ENCODE measurements around the gene SLC26A8. TPM values are rescaled to one million over a fixed set of nuclear protein-coding genes. Genes with fewer than 3 reads are reported as not detected.
"Not testable (repeated sequence)": the region's sequence is repeated elsewhere in the genome, so short reads cannot be mapped to it uniquely, and the experiment has no call there.

The SLC26A8 gene
- total RNA-seq, 4 donors from 2014 or later = 0.30 to 1.1 TPM; not detected in 2

- TF ChIP-seq EP300 (IDR thresholded peaks at IDR 0.05) = no peak
- no peak for TF ChIP-seq POLR2A (IDR thresholded peaks at IDR 0.05)
- TF ChIP-seq, protein P1, sequence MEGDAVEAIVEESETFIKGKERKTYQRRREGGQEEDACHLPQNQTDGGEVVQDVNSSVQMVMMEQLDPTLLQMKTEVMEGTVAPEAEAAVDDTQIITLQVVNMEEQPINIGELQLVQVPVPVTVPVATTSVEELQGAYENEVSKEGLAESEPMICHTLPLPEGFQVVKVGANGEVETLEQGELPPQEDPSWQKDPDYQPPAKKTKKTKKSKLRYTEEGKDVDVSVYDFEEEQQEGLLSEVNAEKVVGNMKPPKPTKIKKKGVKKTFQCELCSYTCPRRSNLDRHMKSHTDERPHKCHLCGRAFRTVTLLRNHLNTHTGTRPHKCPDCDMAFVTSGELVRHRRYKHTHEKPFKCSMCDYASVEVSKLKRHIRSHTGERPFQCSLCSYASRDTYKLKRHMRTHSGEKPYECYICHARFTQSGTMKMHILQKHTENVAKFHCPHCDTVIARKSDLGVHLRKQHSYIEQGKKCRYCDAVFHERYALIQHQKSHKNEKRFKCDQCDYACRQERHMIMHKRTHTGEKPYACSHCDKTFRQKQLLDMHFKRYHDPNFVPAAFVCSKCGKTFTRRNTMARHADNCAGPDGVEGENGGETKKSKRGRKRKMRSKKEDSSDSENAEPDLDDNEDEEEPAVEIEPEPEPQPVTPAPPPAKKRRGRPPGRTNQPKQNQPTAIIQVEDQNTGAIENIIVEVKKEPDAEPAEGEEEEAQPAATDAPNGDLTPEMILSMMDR (IDR thresholded peaks at IDR 0.05) = no peak
- no peaks in the 10 kb centered on the region for H3K9me3 ChIP-seq
- peaks cover 0 to 15% of the 10 kb centered on the region in 2 donors for H3K27me3 ChIP-seq
- peaks cover 0 to 5% (median 0%) of the 10 kb centered on the region in 4 donors for H3K4me1 ChIP-seq
- no peak overlapping the region for H3K27ac ChIP-seq
- H3K4me3 ChIP-seq = no peak overlapping the region
- DNase-seq (ENCODE audit: low spot score in 2 of 2) = no peak
- WGBS, 2 donors = 4 to 17% methylated on average over 1 of the region's 1 CpG
- H3K36me3 ChIP-seq = no peaks in the 10 kb centered on the region
Observed at GRCh38 chr6:36020154-36020553, 4.3 kb downstream of the SLC26A8 start.

- Histone ChIP-seq H3K27me3 (peaks cover 0 to 7% of the 10 kb centered on the region in 2 donors), H3K9me3 (no peaks in the 10 kb centered on the region), H3K4me3 (no peak overlapping the region), H3K36me3 (no peaks in the 10 kb centered on the region), H3K27ac (no peak overlapping the region), H3K4me1 (peaks cover 0 to under 1% (median 0%) of the 10 kb centered on the region in 4 donors)
- 90% methylated on average over 11 of the region's 11 CpGs for WGBS, 2 donors
- TF ChIP-seq EP300 (IDR thresholded peaks at IDR 0.05) (no peak), POLR2A (IDR thresholded peaks at IDR 0.05) (no peak)
- TF ChIP-seq, protein P1 (IDR thresholded peaks at IDR 0.05) = no peak
- DNase-seq (ENCODE audit: low spot score in 2 of 2) = no peak
Observed at GRCh38 chr6:36019167-36019566, 5.3 kb downstream of the SLC26A8 start.

GRCh38 chr6:36018339-36018738, 6.1 kb downstream of the SLC26A8 start:
- Histone ChIP-seq H3K27ac (no peak overlapping the region), H3K36me3 (no peaks in the 10 kb centered on the region)
- 81 to 94% methylated on average over 2 of the region's 2 CpGs for WGBS, 2 donors

DNA sequence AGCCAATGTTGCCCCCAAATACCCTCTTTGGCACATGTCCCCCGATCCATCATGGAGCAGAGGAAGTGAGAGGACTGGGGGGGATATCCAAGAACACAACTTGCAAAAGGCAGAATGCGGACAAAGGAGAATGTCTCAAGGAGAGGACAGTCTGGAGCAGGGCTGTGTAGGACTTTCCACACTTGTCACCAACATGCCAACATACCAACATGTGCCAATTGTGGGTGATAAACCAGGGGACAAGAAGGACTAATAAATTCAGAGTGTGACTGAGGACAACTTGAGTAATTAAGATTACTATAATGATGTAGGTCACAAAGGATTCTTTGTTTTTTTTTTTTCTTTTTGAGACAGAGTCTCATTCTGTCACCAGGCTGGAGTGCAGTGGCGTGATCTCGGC, 8.8 kb downstream of the SLC26A8 start:
- no peak for DNase-seq (ENCODE audit: low spot score in 2 of 2)
- Histone ChIP-seq H3K9me3 (no peaks in the 10 kb centered on the region), H3K4me1 (no peaks in the 10 kb centered on the region), H3K4me3 (no peak overlapping the region), H3K36me3 (no peaks in the 10 kb centered on the region), H3K27ac (no peak overlapping the region), H3K27me3 (no peaks in the 10 kb centered on the region)
- no peak for TF ChIP-seq POLR2A (IDR thresholded peaks at IDR 0.05)
- WGBS, 2 donors = 59 to 66% methylated on average over 4 of the region's 4 CpGs

More at GRCh38 chr6:36018339-36018738, 6.1 kb downstream of the SLC26A8 start:
- TF ChIP-seq POLR2A (IDR thresholded peaks at IDR 0.05) (no peak), EP300 (IDR thresholded peaks at IDR 0.05) (no peak)
- TF ChIP-seq, protein P1 (IDR thresholded peaks at IDR 0.05) = no peak
- H3K4me1 ChIP-seq = no peaks in the 10 kb centered on the region
- H3K9me3 ChIP-seq = no peaks in the 10 kb centered on the region
- H3K4me3 ChIP-seq = no peak overlapping the region
- DNase-seq (ENCODE audit: low spot score in 2 of 2) = no peak
- H3K27me3 ChIP-seq = no peaks in the 10 kb centered on the region

GRCh38 chr6:36000451-36000850, 24.0 kb downstream of the SLC26A8 start:
- Histone ChIP-seq H3K4me1 (no peaks in the 10 kb centered on the region), H3K27ac (no peak overlapping the region), H3K27me3 (no peaks in the 10 kb centered on the region), H3K4me3 (no peak overlapping the region), H3K36me3 (no peaks in the 10 kb centered on the region), H3K9me3 (no peaks in the 10 kb centered on the region)
- 77% methylated on average over 1 of the region's 1 CpG for WGBS, 2 donors
- TF ChIP-seq, protein P1 (IDR thresholded peaks at IDR 0.05) = no peak
- TF ChIP-seq POLR2A (IDR thresholded peaks at IDR 0.05) (no peak), EP300 (IDR thresholded peaks at IDR 0.05) (no peak)
- DNase-seq (ENCODE audit: low spot score in 2 of 2) = no peak

GRCh38 chr6:35993150-35993549, 31.3 kb downstream of the SLC26A8 start:
- no peak for DNase-seq (ENCODE audit: low spot score in 2 of 2)
- Histone ChIP-seq H3K27me3 (no peaks in the 10 kb centered on the region), H3K4me1 (no peaks in the 10 kb centered on the region), H3K4me3 (no peak overlapping the region), H3K9me3 (peaks cover 0 to 3% (median 0%) of the 10 kb centered on the region in 4 donors), H3K27ac (no peak overlapping the region), H3K36me3 (no peaks in the 10 kb centered on the region)
- WGBS, 2 donors = 58 to 64% methylated on average over 3 of the region's 3 CpGs
- TF ChIP-seq POLR2A (IDR thresholded peaks at IDR 0.05) (no peak), EP300 (IDR thresholded peaks at IDR 0.05) (no peak)
- TF ChIP-seq, protein P1 (IDR thresholded peaks at IDR 0.05) = no peak

- H3K36me3 ChIP-seq; H3K4me3 ChIP-seq; H3K9me3 ChIP-seq; DNase-seq (ENCODE audit: low spot score in 2 of 2); H3K27ac ChIP-seq; H3K4me1 ChIP-seq; H3K27me3 ChIP-seq: not testable (repeated sequence)
- WGBS, 2 donors = 84 to 91% methylated on average over 9 of the region's 9 CpGs
Observed at GRCh38 chr6:35988047-35988446, 36.4 kb downstream of the SLC26A8 start.

All from tibial nerve (tissue), 4 donors.